Skin epidermis (tissue), 12 donors: ENCODE measurements around the gene MSRB2.

Experiments used
- H3K27ac ChIP-seq, 21 experiments: fragments of 200-600 bp; sonication (generic) in 11 of 21; one replicate each; pipeline ENCODE4 v1.5.0; 2020; ENCODE audit warnings: mild to moderate bottlenecking in 3 of 21, inconsistent platforms in 2 of 21, moderate library complexity in 2 of 21
- H3K4me3 ChIP-seq, 7 experiments: fragments of 200-600 bp; sonication (generic) in 2 of 7; one replicate each; pipeline ENCODE4 v1.5.0; 2020; ENCODE audit warnings: inconsistent platforms in 2 of 7, mild to moderate bottlenecking in 2 of 7, moderate library complexity in 1 of 7

Gene MSRB2

GRCh38 chr10:23157239-23157681, 61.9 kb downstream of the MSRB2 start:
- Histone ChIP-seq H3K4me3 (no peak overlapping the region), H3K27ac (no peak overlapping the region)

GRCh38 chr10:23157691-23158369, 62.5 kb downstream of the MSRB2 start:
- H3K27ac ChIP-seq = no peak overlapping the region
- no peak overlapping the region for H3K4me3 ChIP-seq

GRCh38 chr10:23158370-23158769, 63.0 kb downstream of the MSRB2 start:
- H3K4me3 ChIP-seq = no peak overlapping the region

DNA sequence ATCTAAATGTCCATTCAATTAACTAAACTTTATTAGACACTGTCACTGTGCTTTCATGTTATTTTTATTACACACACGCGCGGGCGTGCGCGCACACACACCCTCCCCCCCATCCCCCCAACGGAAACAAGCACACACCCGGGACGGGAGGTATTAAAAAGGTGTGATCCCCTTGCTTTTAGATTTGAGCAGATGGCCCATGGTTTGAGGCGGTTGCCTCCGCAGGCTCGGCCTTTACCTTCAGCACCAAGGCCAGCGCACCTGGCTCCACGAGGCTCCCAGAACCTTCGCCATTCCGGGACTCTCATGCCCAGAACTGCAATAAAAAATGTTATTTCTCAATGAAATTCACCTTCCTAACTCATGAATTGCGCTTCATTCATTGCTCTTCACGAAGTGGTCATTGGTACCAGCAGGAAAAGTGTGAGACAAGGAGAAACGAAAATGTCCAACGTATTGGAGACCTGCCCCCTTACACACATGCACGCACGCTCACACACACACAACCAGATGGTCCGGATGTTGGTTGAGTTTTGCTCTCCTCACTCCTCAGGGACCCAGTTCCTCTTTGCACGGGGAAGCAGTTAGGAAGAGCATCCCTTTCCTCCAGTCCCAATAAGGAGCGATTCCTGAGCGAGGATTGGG, 76.0 kb downstream of the MSRB2 start:
- H3K4me3 ChIP-seq = no peak overlapping the region

More at GRCh38 chr10:23158370-23158769, 63.0 kb downstream of the MSRB2 start:
- no peak overlapping the region for H3K27ac ChIP-seq

More for the DNA sequence above, 76.0 kb downstream of the MSRB2 start:
- H3K27ac ChIP-seq = no peak overlapping the region
